Dedifferentiated amniotic fluid mesenchymal stem cell (primary cell): ENCODE data around the gene CC2D1B.
"Not testable (repeated sequence)": the region's sequence is repeated elsewhere in the genome, so short reads cannot be mapped to it uniquely, and the experiment has no call there.

Source experiments
- DNase-seq: peaks from one replicate; pipeline ENCODE4 v3.0.0-alpha.2; 2016; ENCODE audit errors: extremely low spot score

Gene CC2D1B, protein sequence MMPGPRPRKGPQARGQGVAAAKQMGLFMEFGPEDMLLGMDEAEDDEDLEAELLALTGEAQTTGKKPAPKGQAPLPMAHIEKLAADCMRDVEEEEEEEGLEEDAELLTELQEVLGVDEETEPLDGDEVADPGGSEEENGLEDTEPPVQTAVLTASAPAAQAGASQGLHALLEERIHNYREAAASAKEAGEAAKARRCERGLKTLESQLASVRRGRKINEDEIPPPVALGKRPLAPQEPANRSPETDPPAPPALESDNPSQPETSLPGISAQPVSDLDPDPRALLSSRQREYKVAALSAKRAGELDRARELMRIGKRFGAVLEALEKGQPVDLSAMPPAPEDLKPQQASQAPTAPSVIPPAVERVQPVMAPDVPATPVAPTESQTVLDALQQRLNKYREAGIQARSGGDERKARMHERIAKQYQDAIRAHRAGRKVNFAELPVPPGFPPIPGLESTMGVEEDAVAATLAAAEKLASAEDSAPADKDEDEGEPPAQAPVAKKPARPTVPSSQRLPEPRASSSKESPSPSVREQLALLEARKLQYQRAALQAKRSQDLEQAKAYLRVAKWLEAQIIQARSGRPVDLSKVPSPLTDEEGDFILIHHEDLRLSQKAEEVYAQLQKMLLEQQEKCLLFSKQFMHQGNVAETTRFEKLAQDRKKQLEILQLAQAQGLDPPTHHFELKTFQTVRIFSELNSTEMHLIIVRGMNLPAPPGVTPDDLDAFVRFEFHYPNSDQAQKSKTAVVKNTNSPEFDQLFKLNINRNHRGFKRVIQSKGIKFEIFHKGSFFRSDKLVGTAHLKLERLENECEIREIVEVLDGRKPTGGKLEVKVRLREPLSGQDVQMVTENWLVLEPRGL

DNA sequence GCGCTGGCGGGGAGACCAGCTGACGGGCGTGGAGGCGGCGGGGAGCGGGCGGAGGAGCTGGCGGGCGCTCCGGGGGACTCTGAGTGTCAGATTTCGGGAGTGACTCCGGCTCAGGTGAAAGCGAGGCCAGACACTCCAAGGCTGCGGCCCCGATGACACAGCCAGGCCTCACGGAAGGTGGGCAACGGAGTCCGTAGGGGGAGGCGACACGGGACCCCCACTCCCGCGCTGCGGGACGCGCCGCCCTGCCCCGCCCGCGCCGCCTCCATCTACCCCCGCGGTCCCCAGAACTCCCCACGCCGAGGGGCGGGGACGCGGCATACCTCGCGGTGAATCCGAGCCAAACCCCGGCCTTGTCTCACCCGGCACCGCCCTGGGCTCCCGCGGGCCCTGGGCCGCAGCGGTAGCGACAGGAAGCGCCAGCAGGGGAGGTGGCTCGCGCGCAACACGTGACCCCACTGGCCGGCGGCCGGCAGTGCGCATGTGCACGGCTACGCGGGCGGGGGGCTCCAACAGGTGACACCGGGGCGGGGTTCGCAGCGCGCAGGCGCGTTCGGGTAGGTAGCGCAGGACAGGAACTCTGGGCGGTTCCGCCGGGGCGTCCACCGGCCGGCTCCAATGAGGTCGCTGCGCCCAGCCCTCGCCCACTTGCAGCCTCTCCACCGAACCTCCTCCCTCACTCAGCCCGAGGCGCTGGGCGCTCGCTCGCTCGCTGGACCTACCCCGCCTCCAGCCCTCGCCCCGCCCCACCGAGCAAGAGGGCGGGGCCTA is at the start of gene CC2D1B:
Gene CC2D1B (minus strand): TSS at position 460 of the 771 bp plus-strand sequence. CDS start 1,585 bp downstream, outside the sequence.
- DNase-seq, result peak; percentile 92

DNA sequence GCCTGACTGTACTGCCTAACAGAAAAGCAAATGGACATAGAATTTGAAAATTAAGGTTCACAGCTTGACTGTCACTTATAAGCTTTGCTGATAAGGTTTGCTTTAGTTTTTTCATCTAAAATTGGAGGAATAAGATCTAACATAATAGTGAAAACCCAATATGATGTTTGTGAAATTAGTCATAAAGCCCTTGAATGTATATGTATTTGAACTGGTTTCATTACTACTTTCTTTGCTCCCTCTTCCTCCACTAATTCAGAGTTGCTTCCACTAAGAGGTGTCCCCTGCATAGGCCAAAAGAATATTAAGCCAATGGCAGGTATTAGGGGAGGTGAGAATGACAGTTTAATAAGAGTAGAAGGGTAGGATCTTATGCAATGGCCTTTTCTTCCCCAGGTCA is 48.9 kb upstream of the CC2D1B start:
- no peak for DNase-seq

DNA sequence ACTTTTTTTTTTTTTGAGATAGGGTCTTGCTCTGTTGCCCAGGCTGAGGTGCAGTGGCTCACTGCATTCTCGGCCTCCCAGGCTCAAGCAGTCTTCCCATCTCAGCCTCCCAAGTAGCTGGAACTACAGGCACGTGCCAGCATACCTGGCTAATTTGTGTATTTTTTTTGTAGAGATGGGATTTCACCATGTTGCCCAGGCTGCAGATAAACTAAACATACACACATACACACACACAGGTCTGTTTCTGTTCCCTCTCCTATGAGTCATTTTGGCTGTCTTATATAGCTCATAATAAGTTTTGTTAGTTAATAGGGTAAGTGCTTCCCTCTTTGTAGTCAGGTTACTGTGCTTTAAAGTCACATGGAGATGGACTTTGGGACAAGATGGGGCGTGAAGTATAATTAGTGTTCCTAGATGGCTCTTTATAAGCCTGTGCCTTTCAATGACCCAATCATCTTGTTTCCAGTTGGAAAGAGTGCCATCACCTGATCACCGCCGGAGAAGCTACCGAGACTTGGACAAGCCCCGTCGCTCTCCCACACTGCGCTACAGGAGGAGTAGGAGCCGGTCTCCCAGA is 47.5 kb upstream of the CC2D1B start:
- DNase-seq, result no peak

DNA sequence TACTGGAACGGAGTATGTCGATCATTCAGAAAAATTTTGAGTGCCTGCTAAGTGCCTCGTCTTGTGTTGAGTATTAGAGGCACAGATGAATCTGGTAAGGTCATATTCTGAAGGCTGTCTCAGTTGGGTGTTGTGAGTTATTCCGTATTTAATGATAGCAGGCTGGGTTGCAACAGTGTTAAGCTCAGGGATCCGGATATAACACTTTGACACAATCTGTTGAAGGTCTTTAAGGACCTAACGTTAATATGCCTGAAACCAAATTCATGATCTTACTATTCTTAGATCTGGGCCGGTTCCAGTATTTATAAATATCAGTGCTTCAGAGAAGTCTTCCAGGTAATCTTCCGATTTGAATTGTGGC is 39.0 kb upstream of the CC2D1B start:
- no peak for DNase-seq

DNA sequence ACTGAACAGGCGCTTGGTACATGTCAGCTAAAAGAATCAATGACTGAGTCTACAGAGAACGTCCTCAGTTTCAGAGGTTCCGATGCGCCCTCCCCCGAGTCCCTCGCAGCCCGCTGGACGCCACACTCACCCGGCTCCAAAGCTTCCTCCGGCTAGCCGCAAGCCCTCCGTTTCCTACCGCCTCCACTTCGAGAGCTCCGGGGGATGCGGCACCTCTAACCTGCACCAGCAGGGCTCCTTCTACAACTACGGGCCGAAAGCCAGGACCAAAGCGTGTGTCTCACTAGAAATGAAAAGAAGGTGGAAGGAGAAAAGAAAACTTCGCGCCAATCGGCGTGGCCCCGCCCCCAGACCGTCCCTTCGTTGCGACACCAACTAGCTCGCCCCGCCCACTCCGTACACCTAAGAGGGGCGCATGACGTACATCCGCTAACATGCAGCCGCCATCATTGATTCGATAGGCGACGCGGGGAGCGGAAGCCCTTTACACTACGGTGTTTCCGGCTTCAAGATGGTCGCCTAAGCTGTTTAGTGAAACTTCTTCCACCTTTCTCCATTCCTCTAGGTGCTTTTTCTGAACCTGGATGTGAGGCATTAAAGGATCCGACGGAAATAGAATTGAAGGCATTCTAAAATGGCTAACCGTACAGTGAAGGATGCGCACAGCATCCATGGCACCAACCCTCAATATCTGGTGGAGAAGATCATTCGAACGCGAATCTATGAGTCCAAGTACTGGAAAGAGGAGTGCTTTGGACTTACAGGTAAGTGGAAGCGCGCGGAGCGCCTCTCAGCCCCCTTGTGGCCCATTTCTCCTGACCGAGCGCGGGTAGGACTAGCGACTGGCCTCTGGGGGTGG is 38.3 kb upstream of the CC2D1B start, which contains the start of the genes ORC1 and PRPF38A:
Gene ORC1 (minus strand): TSS at position 308 of the 859 bp plus-strand sequence. CDS start 2,200 bp downstream, outside the sequence.
Gene PRPF38A (plus strand): TSS at position 487 of the 859 bp plus-strand sequence. CDS start 148 bp downstream, at position 635.
- peak; percentile 97 for DNase-seq

DNA sequence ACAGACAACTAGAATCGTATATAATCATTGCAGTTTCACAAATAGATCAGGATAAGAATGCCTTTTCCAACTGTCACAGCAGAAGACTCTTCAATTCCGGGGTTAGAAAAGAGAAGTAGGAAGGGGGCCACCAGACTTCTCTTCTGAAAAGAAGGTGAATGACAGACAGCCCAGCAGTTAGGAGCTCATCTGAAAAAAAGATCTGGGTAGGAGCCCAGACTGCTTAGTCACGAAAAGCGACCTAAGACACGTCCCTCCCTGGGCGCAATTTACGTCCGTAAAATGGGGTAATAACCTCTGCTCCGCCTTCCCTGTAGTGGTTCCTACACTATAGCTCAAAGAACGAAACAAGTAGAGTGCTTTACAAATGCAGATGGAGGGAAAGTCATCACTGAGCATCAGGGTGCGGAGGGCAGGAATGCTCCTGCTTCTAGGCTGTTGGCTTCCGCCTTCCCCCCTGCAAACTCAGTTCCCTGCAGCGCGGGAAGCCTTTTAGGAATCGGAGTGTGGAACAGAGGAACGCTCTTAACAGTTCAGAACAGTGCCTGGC is 37.6 kb upstream of the CC2D1B start:
- peak; percentile 23 for DNase-seq

DNA sequence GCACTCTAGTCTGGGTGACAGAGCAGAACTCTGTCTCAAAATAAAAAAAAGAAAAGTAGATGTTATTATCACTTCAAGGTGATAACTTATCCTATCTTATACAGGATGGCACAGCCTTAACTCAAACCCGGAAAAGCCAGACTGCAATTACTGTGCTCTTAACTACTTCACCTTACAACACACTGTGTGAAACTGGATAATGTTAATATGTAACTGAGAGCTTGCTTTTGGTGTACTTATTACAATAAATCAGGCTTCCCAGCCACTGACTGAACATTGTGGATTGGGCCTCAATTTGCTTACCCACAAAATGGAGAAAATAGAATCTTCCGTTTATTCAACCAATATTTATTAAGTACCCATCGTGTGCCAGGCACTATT is 36.8 kb upstream of the CC2D1B start:
- no peak for DNase-seq

DNA sequence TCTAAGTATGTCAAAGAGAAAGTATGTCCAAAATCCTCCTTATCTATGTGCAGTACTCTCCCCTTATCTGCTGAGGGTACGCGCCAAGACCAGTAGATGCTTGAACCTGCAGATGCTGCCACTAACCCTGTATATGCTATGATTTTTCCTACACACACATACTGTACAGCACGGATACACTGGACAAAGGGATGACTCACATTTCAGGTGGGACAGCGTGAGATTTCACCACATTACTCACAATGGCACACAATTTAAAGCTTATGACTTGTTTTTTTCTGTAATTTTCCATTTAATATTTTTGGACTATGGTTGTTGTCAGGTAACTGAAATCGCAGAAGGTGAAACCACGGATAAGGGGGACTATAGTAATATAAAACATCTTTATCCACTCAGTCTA is 34.1 kb upstream of the CC2D1B start:
- no peak for DNase-seq

DNA sequence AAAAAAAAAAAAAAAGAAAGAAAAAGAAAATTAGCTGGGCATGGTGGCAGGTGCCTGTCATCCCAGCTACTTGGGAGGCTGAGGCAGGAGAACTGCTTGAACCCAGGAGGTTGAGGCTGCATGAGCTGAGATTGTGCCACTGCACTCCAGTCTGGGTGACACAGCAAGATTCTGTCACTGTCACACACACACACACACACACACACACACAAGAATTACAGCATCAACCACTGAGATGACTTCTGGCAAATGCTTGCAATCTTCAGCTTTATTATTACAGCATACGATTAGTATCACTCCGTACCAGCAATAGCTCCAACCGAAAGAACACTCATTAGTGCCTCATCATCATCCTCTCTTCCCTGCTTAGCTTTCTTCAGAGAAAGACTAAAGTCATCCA is 33.6 kb upstream of the CC2D1B start:
- DNase-seq, result no peak

DNA sequence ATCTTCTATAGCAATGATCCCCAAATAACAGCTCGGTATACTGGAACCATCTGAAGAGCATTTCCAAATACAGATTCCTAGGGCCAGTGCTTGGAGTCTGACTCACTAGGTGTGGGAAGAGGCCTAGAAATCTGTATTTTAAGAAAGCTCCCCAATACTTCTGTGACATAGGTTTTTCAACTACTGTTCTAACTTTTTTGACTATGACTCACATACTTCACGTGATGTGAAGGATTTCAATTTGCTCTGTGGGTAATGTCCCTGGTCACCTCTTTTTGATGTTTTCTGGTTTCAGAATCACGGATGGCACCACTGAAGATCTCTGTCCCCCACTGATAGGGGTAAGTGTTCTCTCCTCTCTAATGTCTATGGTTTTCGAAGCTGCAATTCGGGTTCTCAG is 27.2 kb upstream of the CC2D1B start:
- DNase-seq, result no peak

DNA sequence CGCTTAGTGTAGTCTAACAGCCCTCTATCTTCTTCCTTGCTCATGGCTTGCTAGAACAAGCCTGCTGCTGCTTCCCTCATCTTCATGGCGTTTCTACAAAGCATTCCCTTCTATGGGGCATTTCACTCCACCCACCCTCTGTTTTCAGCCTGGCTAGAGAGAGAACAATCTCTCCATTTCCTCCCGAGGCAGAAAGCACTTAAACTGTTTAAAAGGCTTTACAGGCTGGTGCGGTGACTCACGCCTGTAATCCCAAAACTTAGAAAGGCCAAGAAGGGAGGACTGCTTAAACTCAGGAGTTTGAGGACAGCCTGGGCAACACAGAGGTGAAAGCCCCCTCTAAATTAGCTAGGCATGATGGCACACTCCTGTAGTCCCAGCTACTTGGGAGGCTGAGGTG is 20.5 kb upstream of the CC2D1B start:
- no peak for DNase-seq

DNA sequence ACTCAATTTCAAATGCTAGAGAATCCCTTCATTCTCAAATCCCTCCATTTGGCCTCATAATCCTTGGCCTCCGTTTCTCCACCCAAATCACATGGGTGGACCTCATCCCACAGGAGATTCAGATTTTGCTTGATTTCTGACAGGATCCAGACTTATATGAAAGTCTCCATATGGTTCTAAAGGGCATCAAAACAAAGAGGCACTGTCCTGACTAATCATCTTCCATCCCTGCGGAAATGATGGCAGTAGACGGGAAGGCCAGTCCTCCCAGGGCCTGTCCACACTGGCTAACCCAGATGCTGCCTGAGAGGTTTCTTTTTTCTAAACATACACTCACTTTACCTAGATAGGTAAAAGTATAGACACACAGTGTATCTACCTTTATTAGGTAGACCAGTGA is 19.4 kb upstream of the CC2D1B start:
- DNase-seq, result no peak

DNA sequence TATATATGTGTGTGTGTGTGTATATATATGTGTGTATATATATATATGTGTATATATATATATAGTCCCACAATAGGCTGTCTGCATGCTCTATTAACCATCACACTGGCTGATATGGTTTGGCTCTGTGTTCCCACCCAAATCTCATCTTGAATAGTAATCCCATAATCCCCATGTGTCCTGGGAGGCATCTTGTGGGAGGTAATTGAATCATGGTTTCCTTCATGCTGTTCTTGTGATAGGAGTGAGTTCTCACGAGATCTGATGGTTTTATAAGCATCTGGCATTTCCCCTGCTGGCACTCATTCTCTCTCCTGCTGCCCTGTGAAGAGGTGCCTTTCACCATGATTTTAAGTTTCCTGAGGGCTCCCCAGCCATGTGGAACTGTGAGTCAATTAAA is 3.8 kb upstream of the CC2D1B start:
- not testable (repeated sequence) for DNase-seq

DNA sequence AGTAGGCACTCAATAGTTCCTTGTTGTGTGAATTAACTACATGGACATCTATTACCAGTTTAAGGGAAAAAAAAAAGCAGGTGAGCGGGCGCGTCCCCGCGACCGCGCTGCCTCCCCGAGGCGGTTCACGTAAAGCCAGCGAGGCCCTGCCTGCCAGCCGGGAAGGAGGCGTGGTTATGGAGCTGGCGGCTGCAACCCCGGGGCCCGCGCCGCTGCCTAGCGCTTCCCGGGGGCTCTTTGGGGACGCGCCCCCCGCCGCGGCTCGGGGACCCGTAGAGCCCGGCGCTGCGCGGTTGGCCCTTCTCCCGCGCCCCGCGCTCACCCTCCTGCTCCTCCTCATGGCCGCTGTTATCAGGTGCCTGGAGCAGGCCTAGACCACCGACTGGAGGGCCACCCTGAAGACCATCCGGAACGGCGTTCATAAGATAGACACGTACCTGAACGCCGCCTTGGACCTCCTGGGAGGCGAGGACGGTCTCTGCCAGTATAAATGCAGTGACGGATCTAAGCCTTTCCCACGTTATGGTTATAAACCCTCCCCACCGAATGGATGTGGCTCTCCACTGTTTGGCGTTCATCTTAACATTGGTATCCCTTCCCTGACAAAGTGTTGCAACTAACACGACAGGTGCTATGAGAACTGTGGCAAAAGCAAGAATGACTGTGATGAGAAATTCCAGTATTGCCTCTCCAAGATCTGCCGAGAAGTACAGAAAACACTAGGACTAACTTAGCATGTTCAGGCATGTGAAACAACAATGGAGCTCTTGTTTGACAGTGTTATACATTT is 2.6 kb upstream of the CC2D1B start:
- DNase-seq, result no peak

DNA sequence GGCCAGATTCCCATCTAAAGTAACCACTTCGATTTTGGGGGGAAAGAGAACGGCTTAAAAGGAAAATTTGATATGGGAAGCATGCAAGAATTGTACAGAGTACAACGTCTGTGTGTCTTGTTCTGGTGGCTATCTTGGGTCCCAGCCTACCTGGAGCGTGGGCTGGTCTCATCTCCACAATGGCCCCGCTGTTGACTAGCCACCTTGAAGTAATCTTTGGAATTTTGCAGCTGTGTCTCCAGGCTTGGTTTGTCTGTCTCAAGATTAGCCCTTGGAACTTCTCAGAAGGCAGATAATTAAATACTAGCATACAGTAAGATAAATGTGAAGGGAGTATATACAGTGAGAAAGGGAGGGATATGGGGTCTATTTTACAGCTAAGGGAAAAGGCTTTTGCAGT is 1.3 kb upstream of the CC2D1B start:
- DNase-seq, result no peak

DNA sequence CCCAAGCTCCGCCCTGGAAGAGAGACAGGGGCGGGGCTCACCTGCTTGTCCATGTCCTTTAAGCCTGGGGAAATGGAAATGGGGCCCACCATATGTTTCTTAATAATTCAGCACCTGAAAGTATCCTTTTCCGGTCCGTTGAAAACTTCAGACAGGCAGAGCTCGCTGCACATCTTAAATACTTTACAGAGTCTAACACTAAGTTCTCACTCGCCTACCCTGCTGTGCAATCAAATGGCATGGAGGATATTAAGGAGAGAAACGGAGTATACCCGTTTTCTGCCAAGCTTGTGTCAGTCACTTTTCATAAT is 467 bp upstream of the CC2D1B start:
- no peak for DNase-seq

DNA sequence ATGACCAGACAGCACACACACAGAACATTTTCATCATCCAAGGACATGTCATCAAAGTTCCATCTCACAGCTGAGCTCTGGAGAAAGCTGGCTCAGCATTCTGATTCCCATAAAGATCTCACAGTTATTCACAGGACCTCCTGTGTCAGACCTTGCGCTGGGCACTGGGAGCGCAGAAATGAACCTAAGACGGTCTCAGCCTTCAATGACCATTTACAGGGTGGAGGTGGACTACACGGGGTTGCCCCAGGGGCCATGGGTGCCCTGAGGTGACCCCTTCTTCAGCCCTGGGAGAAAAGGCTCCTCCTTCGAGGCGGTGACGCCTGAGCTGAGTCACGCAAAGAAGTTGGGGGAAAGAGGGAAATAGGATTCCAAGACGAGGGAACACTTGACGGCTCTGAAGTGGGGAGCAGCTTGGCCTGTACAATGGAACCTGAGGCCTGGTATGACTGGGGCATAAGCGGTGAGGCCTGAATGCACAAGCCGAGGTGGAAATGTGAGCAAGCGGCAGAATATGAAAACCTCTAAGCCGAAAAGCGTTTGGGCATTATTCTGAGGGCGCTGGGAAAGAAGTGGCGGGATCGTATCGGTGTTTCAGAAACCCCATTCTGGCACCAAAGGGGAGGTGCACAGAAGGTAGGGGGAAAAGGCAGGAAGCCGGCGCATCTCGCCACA is 797 bp downstream of the CC2D1B start:
- peak; percentile 61 for DNase-seq

DNA sequence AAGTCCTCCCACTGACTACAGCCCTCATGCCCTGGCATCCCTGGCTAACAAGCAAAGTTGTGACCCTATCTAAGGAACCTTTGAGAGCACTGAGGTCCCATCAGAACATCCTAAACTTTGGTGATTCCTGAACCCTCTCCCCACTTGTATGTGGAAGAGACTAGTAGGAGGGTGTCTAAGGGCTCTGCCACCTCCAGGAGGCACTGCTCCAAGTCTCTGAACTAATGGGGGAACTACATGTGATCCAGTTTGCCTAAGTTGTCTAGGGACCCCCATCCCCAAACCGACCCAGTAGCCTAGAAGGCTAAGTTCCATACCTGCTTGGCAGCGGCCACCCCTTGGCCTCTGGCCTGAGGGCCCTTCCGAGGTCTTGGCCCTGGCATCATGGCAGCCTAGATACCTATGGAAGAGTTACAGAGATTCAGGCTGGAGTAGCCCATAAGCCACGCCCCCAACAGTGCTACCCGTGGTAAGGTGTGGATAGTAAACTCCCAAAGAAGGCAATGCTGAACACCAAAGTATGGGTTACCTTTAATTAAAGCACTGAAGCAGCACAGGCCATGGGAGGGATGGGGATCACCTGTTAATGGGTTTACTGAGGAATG is 1.7 kb downstream of the CC2D1B start:
- no peak for DNase-seq

DNA sequence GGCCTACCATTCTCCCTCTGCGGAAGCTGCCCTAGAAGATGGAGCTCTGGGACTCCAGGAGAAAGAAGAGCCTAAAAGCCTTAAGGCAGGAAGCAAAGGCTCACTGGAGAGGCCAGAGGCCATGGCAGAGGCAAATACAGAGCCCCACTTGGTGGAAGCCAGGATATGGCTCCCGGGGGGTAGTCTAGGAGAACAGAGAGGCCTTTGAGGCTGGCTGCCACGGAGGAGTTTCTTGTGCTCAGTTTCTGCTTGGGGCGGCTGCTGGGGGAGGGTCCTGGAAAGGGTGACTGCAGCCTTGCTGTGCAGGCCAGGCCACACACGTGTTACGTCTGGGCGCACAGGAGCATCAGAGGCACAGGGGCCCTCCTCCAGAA is 5.4 kb downstream of the CC2D1B start:
- DNase-seq, result no peak
